ENCODE data around the gene SYT6. TPM values are rescaled to one million over a fixed set of nuclear protein-coding genes. Genes with fewer than 3 reads are reported as not detected.

Gene SYT6
- total and polyA plus RNA-seq, 10 of the 15 experiments (the other 5 are each of a cell fraction or from before 2014, with no cell fraction given) = 0.05 to 0.39 TPM; not detected in 8

DNA sequence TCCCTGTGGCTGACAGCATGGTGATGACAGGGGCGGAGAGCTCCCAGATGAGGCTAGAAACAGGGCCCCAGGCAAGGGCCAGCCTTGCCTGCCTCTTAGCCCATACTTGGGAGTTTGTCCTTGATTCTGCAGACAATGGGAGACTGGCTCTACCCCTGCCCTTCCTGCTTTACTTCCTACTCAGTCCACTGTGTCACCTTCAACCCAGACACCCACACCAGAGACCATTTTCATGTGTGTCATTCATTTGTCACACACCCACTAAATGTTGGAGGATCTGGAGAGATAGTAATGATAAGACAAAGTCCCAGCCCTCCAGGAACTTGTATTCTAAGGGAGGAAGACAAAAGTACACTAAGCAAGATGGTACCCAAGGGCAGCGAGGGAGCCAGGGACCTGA, 43.7 kb downstream of the SYT6 start:
- Histone ChIP-seq H3K4me3 (no peak overlapping the region), H2AFZ (ENCODE audit: control insufficient read depth, low read depth, low read length) (no peak overlapping the region), H3K4me2 (ENCODE audit: control insufficient read depth, insufficient read depth) (no peak overlapping the region), H3K9ac (ENCODE audit: control insufficient read depth, insufficient read depth, low read length) (no peak overlapping the region), H3K27me3 (replicated peaks in 1 of 2; ENCODE audit: control insufficient read depth in 2 of 2, insufficient read depth in 2 of 2, low read length in 1 of 2) (no peaks in the 10 kb centered on the region; a peak in 1 of 4 replicates), H3K4me1 (ENCODE audit: control insufficient read depth, insufficient read depth, low read length) (peaks cover 7% of the 10 kb centered on the region; the same call in 1 of the 2 replicates), H3K9me3 (replicated peaks; ENCODE audit: control insufficient read depth, insufficient read depth, low read length) (no peaks in the 10 kb centered on the region), H3K79me2 (ENCODE audit: control insufficient read depth, insufficient read depth, low read length) (no peaks in the 10 kb centered on the region), H3K27ac (ENCODE audit: control insufficient read depth, insufficient read depth) (no peak overlapping the region), H4K20me1 (ENCODE audit: control insufficient read depth, insufficient read depth) (no peaks in the 10 kb centered on the region), H3K36me3 (ENCODE audit: control insufficient read depth in 2 of 2, insufficient read depth in 2 of 2, low read length in 1 of 2) (no peaks in the 10 kb centered on the region)
- TF ChIP-seq TCF12 (IDR thresholded peaks at IDR 0.05; ENCODE audit: low read depth, low read length) = no peak
- no peak for TF ChIP-seq USF2 (IDR thresholded peaks at IDR 0.05; ENCODE audit: borderline replicate concordance, low read depth, low read length)
- no peak for TF ChIP-seq ZBTB4 (CRISPR knock-in tag; IDR thresholded peaks at IDR 0.05)
- TF ChIP-seq CEBPZ (IDR thresholded peaks at IDR 0.05; ENCODE audit: low read depth, low read length) = no peak
- no peak for TF ChIP-seq HDGF (IDR thresholded peaks at IDR 0.05)
- no peak for TF ChIP-seq MYB (IDR thresholded peaks at IDR 0.05; ENCODE audit: borderline replicate concordance, low read depth, low read length)
- 22% methylated on average over 2 of the region's 2 CpGs for WGBS (ENCODE audit: insufficient coverage, insufficient replicate concordance, low lambda C conversion rate, missing lambda C conversion rate)
- no peak for DNase-seq (ENCODE audit: low read depth, low spot score)
- FAIRE-seq = no peak
- ChIA-PET SMC1A (ENCODE audit: uncharacterized antibody, unreplicated experiment) (no interaction called here), POLR2A (no interaction called here), CTCF (interaction anchor here (0.7 kb wide), 1 partner anchor 291 kb away, joined by 3 read pairs; no protein-coding TSS in a partner anchor), RAD21 (ENCODE audit: unreplicated experiment) (no interaction called here)
- intact Hi-C loops (cut with micrococcal nuclease; ENCODE audit: unreplicated experiment) = loop anchor here (10.0 kb wide), 1 partner anchor 175 kb away; no protein-coding TSS in a partner anchor
- no TSS peak for BruUV-seq (replicated peaks)
- in situ Hi-C loops (cut with MboI) = no loop called here
- ATAC-seq = no peak

Data from GM12878 (cell line).